Heart right ventricle (tissue), 16 donors: ENCODE results near the gene DGKI. TPM values are rescaled to one million over a fixed set of nuclear protein-coding genes. Genes with fewer than 3 reads are reported as not detected.

Experiments
- ATAC-seq, 8 donors: fragments of 200-7000 bp; cut with Tn5 transposase; one replicate each; pipeline ENCODE4 v1.9.1; 2020; ENCODE audit warnings: mild to moderate bottlenecking in 8 of 8, moderate library complexity in 8 of 8, moderate number of reproducible peaks in 1 of 8
- DNase-seq, 2 donors: peaks; one replicate each; pipeline ENCODE4 v3.0.0-alpha.2; 2020
- H3K27ac ChIP-seq, 10 donors: fragments of 200-600 bp; sonication (generic) in 2 of 10; one replicate each; pipeline versions ENCODE4 v1.5.0 to v1.8.0; 2020 to 2022; ENCODE audit warnings: mild to moderate bottlenecking in 3 of 10
- H3K27me3 ChIP-seq, 7 donors: fragments of 200-600 bp; one replicate each; pipeline ENCODE4 v1.8.0; 2021 to 2022; ENCODE audit warnings: mild to moderate bottlenecking in 2 of 7
- H3K36me3 ChIP-seq, 9 donors: fragments of 200-600 bp; sonication (generic) in 1 of 9; one replicate each; pipeline versions ENCODE4 v1.5.0 to v1.8.0; 2020 to 2022; ENCODE audit warnings: mild to moderate bottlenecking in 2 of 9
- H3K4me1 ChIP-seq, 9 donors: fragments of 200-600 bp; sonication (generic) in 1 of 9; one replicate each; pipeline versions ENCODE4 v1.5.0 to v1.8.0; 2020 to 2022; ENCODE audit warnings: mild to moderate bottlenecking in 4 of 9
- H3K4me3 ChIP-seq, 10 donors: fragments of 200-600 bp; sonication (generic) in 2 of 10; one replicate each; pipeline versions ENCODE4 v1.5.0 to v1.8.0; 2020 to 2022; ENCODE audit warnings: mild to moderate bottlenecking in 7 of 10, moderate library complexity in 2 of 10
- H3K9me3 ChIP-seq, 11 donors: fragments of 200-600 bp in 10 of 11; sonication (generic) in 2 of 11; one replicate each; pipeline versions ENCODE4 v1.5.0 to v1.8.0; 2013 to 2022; ENCODE audit warnings: mild to moderate bottlenecking in 2 of 11, control low read depth in 1 of 11, moderate library complexity in 1 of 11
- WGBS, 2 donors: extraction: QIAGEN DNeasy Blood & Tissue Kit; methylation state at CpG; one replicate each; pipeline ENCODE4 v1.1.7; 2013; ENCODE audit warnings: inconsistent platforms in 1 of 2; 5-methylcytosine and 5-hydroxymethylcytosine counted together
- intact Hi-C, 10 donors: fragments of 100-400 bp; cut with DNase I; formaldehyde crosslinking; loops; one replicate each; pipeline versions ENCODE4 v1.11.1 to v1.14.2; 2022
- polyA plus RNA-seq, 2 donors: library from polyadenylated mRNA; stranded (reverse); fragments of 200-250 nt; gene quantifications; one replicate each; pipeline ENCODE4 v1.2.3, GENCODE V29; 2013
- total RNA-seq, 10 donors: library from RNA; stranded (reverse); fragmentation: NEBNext Ultra II Directional in 3 of 10; extraction: Animal tissue kit (Norgen Biotek cat#: 25700) in 3 of 10; gene quantifications; one replicate each; pipeline versions ENCODE4 v1.2.1 to v1.2.4, GENCODE V29; 2021 to 2023
- TF ChIP-seq, protein P1 (sequence below), 9 donors: fragments of 200-600 bp; sonication (generic) in 2 of 9; IDR thresholded peaks; one replicate each; pipeline versions ENCODE4 v1.5.0 to v1.8.0; 2021 to 2022; ENCODE audit warnings: antibody characterized with exemption in 9 of 9, mild to moderate bottlenecking in 5 of 9, moderate library complexity in 1 of 9
- donor health status: Arrhythmogenic right ventricular cardiomyopathy.
- donor health status: ischemic (EF 13 %, LVEDD 7.1; RV severe dilation, severe dysfunction).
- donor health status: healthy with polysubstance abuse.
- donor health status: DM: no; HTN: yes; CAD: no.
- donor health status: DM: no; HTN: no; CAD: no.
- donor health status: ischemic (EF 25% LVEDD 6.9; RV normal size, moderate dysfunction).
- donor health status: ischemic (EF 25% LVEDD 5.7; RV mildly dilated, moderate dysfunction).
- donor health status: healthy.
- donor health status: DM: yes; HTN: yes; CAD: no.
- donor health status: Ischemic cardiomyopathy.
- donor health status: ischemic (EF 35%, LVEDD 5.7; RV mildly dilated, moderate dysfunction).
- donor health status: nonischemic (EF 11% LVEDD 7.7; RV severe dilation, severe dysfunction).
- donor health status: DM: yes; HTN: yes; CAD: no.
- donor health status: PGD.
- donor health status: ischemic (EF 29% LVEDD 5.4; RV normal size, mild dysfunction).
- donor health status: nonischemic (EF 23%, LVEDD 6.1; RV moderate dilation, normal function).

The DGKI gene
- total and polyA plus RNA-seq, 12 donors = 0.16 to 2.6 (median 1.2) TPM

DNA sequence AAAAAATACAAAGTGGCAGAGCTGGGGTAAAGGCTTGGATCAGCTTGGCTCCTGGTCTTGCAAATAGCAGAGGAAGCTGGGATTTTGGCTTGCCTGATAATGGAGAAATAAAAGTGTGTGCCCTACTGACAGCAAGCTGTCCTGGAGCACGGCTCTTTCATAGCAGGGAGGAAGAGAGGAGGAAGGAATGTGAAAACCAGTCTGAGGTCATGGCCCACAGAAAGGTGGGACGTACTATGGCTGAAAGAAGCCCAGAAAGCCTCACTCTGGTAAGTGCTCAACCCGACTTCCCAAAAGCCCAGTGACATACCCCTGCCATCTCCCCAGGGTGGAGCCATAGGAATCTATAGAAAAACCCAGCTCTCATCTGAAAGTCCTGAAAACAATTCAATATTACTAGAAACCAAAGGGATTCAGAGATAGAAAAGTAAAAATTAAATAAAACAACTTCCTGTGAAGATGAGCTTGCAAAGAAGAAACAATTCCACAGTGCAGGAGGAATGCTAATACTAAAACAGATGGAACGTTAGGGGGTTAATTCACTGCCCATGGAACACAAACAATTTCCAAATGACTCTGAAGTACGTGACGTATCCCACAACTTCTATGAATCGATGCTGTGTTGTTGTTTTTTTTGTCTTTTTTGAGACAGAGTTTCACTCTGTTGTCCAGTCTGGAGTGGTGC, 256.6 kb downstream of the DGKI start:
- no peaks in the 10 kb centered on the region for H3K27me3 ChIP-seq
- no peak overlapping the region for H3K4me3 ChIP-seq
- WGBS, 2 donors = 77 to 80% methylated on average over 7 of the region's 7 CpGs
- no peak overlapping the region for H3K27ac ChIP-seq
- DNase-seq = no peak
- intact Hi-C loops = loop anchor here in 9 of 10 donors (5.0 to 10.0 kb wide), 8 partner anchors 135 to 1785 kb away; no protein-coding TSS in a partner anchor
- TF ChIP-seq, protein P1, sequence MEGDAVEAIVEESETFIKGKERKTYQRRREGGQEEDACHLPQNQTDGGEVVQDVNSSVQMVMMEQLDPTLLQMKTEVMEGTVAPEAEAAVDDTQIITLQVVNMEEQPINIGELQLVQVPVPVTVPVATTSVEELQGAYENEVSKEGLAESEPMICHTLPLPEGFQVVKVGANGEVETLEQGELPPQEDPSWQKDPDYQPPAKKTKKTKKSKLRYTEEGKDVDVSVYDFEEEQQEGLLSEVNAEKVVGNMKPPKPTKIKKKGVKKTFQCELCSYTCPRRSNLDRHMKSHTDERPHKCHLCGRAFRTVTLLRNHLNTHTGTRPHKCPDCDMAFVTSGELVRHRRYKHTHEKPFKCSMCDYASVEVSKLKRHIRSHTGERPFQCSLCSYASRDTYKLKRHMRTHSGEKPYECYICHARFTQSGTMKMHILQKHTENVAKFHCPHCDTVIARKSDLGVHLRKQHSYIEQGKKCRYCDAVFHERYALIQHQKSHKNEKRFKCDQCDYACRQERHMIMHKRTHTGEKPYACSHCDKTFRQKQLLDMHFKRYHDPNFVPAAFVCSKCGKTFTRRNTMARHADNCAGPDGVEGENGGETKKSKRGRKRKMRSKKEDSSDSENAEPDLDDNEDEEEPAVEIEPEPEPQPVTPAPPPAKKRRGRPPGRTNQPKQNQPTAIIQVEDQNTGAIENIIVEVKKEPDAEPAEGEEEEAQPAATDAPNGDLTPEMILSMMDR (IDR thresholded peaks at IDR 0.05) = no peak
- H3K4me1 ChIP-seq = peaks cover 0 to 11% (median 7%) of the 10 kb centered on the region in 9 donors
- no peak for ATAC-seq
- H3K36me3 ChIP-seq = no peaks in the 10 kb centered on the region
- H3K9me3 ChIP-seq = no peaks in the 10 kb centered on the region

DNA sequence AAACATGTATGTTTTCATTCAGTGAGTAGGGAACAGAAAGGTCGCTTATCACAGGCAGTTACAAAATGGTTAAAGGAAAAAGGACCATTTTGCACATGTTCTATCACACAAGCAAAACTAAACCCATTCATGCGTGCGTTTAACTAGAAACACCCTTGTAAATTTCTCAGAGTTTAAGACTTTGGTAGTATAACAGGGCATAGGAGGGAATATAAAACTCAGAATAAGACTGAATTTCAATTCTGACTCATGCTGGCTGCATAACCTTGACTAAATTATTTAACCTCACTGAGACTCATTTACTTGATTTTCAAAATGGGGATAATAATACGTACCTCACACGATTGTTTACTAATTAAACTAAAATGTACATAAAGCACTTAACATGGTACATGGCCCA, 259.4 kb downstream of the DGKI start:
- no peaks in the 10 kb centered on the region for H3K9me3 ChIP-seq
- intact Hi-C loops = no loop called here
- 73 to 88% methylated on average over 5 of the region's 5 CpGs for WGBS, 2 donors

GRCh38 chr7:137585591-137585990, 261.2 kb downstream of the DGKI start:
- H3K4me1 ChIP-seq = peaks cover 0 to 2% (median 0%) of the 10 kb centered on the region in 9 donors
- 75 to 78% methylated on average over 3 of the region's 3 CpGs for WGBS, 2 donors
- H3K4me3 ChIP-seq = no peak overlapping the region
- no peaks in the 10 kb centered on the region for H3K36me3 ChIP-seq
- TF ChIP-seq, protein P1 (IDR thresholded peaks at IDR 0.05) = no peak
- no peaks in the 10 kb centered on the region for H3K27me3 ChIP-seq
- no peak overlapping the region for H3K27ac ChIP-seq
- H3K9me3 ChIP-seq = no peaks in the 10 kb centered on the region
- intact Hi-C loops = no loop called here
- ATAC-seq (no peak), DNase-seq (no peak)

More for the DNA sequence above, 259.4 kb downstream of the DGKI start:
- no peaks in the 10 kb centered on the region for H3K27me3 ChIP-seq
- H3K36me3 ChIP-seq = no peaks in the 10 kb centered on the region
- TF ChIP-seq, protein P1 (IDR thresholded peaks at IDR 0.05) = no peak
- no peak overlapping the region for H3K27ac ChIP-seq
- ATAC-seq = no peak
- DNase-seq = no peak
- H3K4me1 ChIP-seq = peaks cover 0 to 11% (median 6%) of the 10 kb centered on the region in 9 donors
- H3K4me3 ChIP-seq = no peak overlapping the region

DNA sequence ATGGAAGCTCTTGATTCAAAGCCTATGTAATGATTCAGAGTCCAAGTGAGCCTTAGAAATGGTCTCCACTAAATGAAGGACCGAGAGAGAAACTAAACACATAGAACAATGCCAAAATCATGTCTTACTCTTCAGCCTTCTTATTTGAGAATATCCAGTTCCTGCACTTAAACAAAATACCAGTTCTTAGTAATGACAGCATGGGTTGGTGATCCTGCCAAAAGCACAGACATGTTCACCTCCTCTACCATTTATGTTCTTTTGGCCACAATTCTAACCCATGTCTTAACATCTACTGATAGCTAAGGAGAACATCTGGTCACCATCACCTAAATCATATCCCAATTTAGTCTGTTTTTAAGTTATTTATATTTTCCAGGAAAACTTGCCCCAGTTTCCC, 263.6 kb downstream of the DGKI start:
- TF ChIP-seq, protein P1 (IDR thresholded peaks at IDR 0.05) = no peak
- 70 to 71% methylated on average over 1 of the region's 1 CpG for WGBS, 2 donors
- Histone ChIP-seq H3K27me3 (no peaks in the 10 kb centered on the region), H3K4me3 (no peak overlapping the region), H3K9me3 (no peaks in the 10 kb centered on the region), H3K4me1 (peaks cover 0 to 5% (median 0%) of the 10 kb centered on the region in 9 donors), H3K36me3 (no peaks in the 10 kb centered on the region), H3K27ac (no peak overlapping the region)
- DNase-seq (no peak), ATAC-seq (no peak)
- intact Hi-C loops = no loop called here
